HG02884 (cell line): ENCODE data around the gene RTBDN.
"Not testable (repeated sequence)": the region's sequence is repeated elsewhere in the genome, so short reads cannot be mapped to it uniquely, and the experiment has no call there.

Experiments used
- ATAC-seq: cut with Tn5 transposase; IDR thresholded peaks from one replicate; pipeline ENCODE4 v1.9.1; 2021; ENCODE audit warnings: mild to moderate bottlenecking, moderate library complexity; ENCODE audit not compliant: unreplicated experiment

Gene RTBDN

DNA sequence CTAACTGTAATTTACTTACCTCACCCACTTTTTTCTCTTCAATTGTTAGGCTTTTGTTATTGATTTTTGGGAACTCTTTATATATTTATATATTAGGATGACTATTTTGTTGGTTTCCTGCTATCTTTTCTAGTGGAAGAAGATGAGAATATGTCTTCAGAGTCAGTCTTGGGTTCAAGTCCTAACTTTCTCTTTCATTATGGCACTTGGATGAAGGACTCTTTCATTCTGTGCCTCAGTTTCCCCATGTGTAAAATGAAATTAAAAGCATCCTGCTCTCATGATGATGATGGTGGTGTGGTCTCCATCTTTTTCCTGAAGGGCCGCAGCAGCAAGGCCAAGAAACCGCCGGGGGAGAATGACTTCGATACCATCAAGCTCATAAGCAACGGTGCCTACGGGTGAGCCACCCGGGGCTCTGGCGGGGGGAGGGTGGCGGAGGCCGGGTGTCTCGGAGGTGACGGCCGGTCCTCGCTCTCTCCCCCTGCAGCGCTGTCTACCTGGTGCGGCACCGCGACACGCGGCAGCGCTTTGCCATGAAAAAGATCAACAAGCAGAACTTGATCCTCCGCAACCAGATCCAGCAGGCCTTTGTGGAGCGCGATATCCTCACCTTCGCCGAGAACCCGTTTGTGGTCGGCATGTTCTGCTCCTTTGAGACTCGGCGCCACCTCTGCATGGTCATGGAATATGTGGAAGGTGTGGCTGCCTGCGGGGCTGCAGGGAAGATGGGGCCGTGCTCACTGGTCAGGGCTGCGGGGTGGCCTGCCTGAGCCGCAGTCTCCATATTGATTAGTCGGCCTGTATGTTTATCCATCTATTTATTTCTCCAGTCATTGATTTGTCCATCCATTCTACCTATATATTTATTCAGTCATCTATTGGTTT, 23.9 kb upstream of the RTBDN start:
- ATAC-seq = no peak

DNA sequence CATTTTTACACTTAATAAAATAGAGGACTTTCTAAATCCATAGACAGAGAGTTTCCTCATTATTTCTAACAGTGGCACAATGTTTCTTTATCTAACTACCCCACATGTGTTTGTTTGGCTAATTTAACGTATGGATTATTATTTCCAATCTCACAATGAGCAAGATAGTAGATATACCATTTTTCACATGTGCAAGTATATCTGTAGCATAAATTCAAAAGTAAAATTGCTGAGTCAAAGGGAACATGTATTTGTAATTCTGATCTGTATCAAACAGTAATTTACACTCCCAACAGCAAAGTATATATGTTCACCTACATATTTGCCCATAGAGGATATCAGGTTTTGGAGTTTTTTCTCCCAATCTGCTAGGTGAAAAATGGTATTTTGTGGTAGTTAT, 22.3 kb upstream of the RTBDN start:
- ATAC-seq = no peak

DNA sequence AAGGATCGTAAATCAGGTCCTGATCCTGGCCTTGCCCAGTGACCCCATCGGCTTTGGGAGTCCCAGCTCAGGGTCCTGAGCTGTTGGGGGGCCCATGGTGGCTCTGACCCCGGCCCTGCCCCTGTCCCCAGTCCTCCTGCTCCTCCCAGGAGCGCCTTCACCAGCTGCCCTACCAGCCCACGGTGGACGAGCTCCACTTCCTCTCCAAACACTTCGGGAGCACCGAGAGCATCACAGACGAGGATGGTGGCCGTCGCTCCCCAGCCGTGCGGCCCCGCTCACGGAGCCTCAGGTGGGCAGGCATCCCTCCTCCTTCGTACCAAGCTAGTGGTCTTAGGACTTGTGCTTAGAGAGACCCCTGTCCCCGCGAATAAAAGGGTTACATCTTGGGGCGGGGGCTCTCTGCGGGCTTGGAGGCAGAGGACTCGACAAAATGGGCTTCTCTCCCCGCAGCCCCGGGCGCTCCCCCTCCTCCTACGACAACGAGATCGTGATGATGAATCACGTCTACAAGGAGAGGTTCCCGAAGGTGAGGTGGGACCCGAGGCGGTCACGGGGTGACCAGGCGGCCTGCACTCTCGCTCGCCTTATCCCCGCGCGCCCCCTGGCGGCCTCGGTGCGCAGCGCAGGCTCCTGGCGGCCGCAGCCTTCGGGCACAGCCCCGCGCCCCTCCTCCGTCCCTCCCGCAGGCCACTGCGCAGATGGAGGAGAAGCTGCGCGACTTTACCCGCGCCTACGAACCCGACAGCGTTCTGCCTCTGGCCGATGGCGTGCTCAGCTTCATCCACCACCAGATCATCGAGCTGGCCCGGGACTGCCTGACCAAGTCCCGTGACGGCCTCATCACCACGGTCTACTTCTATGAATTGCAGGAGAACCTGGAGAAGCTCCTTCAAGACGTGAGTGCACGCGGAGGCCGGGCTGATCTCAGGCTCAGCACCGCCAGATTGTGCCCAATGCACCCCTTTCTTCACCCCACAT, 13.1 kb upstream of the RTBDN start:
- no peak for ATAC-seq

DNA sequence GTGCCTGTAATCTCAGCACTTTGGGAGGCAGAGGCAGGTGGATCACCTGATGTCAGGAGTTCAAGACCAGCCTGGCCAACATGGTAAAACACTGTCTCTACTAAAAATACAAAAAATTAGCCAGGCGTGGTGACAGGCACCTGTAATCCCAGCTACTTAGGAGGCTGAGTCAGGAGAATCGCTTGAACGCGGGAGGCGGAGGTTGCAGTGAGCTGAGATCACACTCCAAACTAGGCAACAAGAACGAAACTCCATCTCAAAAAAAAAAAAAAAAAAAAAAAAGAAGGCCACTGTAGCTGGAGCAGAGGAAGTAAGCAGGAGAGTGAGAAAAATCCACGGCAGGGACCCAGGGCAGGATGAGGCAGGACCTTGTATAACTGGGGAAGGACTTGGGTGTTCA, 12.2 kb upstream of the RTBDN start:
- not testable (repeated sequence) for ATAC-seq

DNA sequence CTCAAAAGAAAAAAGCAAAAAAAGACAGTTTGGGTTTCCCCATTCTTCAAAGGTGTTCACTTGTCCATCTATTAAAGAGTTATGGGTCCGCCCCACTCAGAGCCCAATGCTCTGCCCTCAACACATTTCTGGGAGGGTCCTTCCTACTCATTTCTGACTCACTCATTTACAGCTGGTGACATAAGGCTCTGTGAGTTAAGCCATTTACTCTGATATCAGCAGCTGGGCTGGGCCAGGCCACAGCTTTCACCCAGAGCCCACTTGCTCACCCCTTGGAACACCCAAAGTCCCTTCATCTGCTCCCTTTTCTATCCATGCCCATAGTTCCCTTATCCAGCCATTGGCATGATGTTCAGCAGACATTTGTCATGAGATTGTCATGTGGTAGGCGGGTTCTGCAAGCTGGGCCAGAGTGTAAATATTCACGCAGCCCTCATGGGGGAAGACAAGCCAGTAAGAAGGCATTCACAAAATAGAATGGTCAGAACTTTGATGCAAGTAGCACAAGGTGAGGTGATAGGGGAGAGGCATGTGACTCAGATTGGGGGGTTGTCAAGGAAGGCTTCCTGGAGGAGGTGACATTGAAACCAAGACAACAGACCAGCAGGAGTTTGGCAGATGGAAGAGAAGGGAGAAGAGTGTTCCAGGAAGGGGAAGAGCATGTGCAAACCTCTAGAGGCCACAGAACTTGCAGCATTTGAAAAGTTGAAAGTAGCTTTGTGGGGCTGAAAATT, 9.8 kb upstream of the RTBDN start:
- no peak for ATAC-seq

DNA sequence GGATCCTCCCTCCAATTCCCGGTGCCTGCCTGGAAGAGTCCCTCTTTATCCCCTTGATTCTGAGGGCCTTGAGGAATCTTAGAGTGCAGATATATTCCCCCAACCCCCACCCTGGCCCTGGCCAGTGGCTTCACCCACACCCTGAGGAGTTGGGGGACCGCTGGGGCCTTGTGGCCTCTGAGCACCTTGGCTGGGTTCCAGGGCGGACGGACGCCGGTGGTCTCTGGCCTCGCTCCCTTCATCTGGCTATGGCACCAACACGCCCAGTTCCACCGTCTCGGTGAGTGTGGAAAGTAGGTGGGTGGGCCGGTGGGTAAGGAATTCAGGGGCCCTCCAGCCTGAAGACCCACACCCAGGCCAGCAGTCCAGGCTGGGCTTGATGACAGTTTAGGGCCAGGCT, 8.9 kb upstream of the RTBDN start:
- ATAC-seq = no peak

DNA sequence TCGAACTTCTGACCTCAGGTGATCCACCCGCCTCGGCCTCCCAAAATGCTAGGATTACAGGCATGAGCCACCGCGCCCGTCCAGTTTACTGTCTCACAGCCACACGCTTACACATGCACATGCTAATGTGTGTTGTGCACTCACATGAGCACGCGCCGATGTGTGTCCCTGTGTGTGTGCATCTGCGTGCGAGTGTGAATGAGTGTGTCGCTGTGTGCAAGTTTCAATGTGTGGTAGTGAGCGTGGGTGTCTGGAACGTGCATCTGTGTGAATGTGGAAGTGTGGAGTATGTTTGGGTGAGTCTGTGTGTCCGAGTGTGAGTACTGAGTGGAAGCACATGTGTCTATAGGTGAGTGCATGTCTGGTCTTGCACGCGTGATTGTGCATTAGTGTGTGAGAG, 8.1 kb upstream of the RTBDN start:
- no peak for ATAC-seq

DNA sequence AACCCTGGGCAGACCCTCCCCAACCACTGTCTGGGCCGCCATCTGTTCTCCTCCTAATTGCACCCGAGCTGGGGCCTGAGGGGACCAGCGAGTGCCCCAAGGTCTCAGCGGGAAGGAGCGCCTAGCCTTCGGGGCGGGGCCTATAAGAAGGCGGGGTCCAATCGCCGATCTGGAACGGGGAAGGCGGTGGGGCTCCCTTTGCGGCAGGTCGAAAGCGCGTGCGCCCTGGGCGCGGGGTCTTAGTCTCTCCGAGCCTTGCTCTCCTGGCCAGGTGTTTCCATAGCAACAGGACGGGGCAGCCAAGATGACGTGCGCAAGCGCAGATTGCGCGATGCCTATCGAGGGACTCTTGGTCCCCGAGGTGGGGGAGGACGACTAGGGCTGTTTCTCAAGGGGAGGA, 6.7 kb upstream of the RTBDN start:
- ATAC-seq = no peak

DNA sequence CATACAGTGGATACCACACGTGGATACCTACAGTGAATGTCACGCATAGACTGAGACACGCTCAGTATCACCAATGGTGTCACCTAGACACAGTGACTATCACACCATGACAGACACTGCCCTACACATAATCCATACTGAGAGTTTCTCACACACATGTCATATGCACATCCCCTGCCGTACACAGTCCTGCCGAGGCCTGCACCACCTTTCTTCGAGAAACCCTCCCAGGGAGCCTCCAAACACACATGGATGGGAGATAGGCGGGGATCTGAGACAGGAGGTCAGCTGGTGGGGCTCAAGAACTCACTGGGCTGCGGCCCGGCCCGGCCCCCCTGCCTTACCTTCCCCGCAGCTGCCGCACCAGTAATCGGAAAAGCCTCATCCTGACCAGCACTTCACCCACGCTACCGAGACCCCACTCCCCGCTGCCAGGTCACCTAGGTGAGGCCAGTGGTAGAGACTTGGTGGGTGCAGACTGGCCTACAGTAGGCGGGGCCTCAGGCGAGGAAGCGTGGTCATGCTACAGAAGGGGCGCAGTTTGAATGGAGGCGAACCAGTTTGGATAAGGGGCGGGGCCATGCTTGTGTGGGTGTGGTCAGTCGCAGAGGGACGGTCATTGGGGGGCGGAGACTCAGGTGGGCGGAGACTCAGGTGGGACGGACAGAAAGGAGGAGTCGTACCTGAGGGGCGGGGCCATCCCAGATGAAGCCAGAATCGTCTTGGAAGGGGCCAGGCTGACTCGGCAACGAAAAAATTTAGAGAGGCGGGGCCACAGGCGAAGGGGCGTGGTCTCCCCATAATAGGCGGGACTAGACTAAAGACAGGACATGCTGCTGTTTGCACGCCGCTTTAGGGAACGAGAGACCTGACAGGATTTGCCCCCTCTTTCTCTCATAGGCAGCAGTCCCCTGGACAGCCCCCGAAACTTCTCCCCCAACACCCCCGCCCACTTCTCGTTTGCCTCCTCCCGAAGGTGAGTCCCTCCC, 6.0 kb upstream of the RTBDN start:
- ATAC-seq = no peak

DNA sequence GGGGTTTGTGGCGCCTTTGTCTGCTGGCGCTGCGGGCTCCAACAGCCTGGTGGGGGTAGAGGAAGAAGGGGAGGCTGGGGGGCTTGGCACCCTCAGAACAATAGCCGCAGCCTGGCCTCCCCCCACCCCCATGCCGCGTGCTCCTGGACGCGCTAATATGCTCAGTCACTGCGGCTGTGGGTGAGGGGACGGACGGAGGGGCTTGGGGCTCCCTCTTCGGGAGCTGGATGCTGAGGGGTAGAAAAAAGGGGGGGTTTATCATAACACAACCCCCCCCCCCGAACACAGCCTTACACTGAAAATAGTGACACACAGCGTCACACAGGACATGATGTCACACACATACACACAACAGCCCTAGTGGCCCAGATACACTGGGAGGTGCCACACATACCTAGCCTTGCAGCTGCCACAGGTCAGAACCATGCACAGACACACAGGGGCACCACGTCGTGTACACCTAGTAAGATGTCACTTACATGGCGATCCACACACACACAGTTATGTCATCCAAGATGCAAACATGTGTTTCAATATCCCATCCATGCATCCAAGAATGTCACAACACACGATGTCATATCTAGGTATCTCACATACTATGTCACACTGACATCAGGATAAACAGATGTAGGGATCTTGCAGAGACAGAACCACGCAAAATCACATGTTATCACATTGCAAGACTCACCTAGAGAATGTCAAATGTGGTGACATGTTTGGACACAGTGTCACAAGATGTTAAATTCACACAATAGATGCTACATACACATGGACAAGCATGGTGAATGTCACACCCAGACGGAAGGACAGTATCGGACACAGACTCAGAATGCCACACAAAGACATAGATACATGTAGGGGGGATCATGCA, 4.7 kb upstream of the RTBDN start:
- no peak for ATAC-seq

DNA sequence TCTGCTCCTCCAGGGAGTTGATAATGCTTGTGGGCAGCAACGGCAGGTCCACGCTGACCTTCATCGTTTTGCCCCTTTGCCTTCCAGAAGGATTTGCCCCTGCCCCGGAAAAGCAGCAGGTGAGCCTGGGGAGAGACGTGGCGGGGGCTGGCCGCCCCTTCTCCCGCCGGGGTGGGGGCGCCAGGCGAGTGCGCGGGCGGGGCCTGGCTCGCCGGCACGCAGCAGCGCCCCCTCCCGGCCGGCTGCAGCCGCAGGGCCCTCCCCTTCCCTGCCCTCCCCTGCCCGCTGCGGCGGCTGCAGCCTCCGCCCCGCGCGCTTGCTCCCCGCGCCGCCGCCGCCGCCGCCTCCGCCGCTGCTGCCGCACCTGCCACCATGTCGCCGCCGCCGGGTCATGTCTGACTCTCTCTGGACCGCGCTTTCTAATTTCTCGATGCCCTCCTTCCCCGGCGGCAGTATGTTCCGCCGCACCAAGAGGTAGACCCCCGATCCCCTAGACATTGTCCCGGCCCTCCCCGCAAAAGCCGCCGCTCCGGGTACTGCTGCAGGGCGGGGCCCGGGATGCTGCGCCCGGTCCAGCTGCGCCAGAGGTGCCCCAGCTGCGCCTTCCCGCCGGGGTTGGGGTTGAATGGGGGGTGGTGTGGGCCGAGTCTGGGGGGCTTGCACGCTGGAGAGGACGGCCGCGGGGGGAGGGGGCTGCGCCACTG, 4.0 kb upstream of the RTBDN start, which contains the start of gene MAST1:
Gene MAST1, plus strand, starts transcription at position 334 of the 704 bp plus-strand sequence. Its CDS starts 58 bp downstream, at position 392.
- no peak for ATAC-seq

DNA sequence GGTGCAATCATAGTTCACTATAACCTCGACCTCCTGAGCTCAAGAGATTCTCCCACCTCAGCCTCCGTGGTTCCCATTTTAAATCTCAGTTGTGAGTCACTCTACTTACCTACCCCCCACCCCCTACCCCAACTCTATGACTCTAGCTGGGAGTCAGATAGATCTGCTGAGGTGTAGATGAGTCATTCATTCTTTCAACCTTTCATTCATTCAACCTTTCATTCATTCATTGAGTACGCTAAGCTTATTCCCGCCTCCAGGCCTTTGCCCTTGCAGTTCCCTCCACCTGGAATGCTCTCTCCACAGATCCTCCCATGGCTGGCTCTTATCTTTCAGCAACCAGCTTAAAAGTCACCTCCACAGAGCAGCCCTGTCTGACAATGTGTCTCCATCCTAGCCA, 2.8 kb upstream of the RTBDN start:
- no peak for ATAC-seq

DNA sequence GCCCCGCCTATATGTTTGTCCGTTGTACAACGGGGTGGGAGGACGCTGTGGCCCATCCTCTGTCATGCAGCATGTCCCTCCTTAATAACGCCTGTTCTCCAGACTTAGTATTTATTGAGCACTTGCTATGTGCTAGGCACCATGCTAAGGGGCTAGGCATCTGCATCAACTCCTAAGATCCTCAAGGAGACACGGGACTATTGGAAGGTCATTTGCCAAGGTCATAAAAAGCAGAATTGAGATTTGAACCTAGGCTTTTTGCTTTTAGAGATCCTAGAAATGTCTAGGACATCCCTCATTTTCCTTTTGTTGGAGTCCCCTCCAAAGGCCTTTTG, 2.1 kb upstream of the RTBDN start:
- ATAC-seq = no peak

DNA sequence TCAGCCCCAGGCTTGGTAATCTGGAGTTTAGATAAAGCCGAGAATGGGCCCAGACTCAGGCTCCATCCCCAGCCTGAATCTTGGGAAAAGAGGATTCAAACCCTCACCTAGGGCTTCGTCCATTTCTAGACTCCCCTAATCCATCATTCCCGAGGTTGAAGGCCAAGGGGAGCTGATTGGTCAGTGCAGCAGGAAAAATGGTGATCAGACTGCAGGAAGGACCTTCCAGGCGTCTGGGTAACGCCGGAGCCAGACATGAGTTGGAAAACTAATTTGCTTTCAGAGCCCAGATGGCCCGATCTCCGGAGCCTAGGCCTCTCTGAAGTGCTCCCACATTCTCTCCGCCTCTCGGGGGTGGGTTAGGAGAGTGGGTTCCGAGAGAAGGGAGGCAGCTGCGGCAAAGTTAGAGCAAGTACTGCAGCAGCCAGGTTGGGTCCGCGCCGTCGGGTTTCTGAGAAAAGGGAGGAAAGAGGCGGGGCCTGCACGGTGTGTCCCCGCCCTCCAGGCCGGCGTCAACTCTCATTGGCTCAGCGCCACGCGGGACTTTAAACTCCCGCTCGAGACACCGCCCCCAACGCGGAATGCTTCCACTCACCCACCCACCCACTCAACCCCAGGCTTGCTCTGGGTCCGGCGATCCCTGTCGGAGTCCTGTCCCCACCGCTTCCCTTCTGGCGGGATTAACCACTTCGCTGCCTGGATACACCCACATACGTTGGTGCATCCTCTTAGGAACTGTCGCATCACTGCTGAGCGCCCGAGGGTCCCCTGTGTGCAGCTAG, 788 bp upstream of the RTBDN start:
- no peak for ATAC-seq

DNA sequence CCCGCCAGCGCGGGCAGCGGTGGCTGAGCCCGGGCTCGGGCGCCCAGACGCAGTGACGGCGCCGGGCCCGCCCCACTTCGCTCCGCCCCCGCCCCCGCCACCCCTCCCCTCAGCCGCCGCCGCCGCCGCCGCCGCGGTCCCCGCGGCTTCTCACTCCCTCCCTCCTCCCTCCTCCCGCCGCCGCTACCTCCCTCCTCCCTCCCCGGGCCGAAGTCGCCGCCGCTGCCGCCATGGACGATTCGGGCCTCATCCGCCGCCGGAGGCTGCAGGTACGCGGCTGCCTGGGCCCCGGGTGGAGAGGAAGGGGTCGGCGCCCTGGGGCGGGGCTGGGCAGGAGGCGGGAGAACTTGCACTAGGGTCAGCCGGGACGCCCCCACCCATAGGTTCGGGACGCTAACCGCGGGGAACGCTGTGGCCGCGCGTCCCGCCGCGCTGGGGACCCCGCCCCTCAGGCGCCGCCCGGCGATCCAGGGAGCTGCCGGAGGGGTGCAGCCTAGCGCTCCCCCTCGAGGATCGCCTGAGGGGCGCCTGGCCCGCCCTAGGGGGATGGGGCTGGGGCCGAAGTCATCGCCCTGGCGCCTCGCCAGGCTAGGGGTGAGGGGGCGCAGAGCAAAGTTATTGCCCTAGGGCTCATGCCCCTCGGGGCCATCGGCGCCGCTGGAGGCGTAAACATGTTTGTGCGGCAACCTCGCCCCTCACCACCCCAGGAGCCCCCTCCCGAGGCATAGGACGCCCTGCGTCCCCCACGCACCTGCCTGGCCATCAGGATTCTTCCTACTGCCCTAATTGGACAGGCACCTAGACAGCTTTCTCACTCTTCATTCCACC, 427 bp downstream of the RTBDN start:
- ATAC-seq = no peak

DNA sequence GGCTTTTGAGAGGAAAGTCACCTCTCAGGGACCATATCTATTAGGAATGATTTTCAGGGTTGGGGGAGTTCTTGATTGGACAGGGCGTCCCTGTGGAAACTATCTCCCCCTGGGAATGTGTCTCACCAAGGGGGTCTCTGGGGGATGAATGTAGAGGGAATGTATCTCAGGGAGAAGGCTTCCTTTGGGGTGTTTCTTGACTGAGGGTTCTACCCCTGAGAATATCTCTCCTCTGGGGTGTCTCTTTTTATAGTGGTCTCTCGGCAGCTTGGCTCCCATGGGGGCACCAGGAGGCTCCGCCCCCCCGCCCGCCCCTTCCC, 1.0 kb downstream of the RTBDN start:
- ATAC-seq = no peak

DNA sequence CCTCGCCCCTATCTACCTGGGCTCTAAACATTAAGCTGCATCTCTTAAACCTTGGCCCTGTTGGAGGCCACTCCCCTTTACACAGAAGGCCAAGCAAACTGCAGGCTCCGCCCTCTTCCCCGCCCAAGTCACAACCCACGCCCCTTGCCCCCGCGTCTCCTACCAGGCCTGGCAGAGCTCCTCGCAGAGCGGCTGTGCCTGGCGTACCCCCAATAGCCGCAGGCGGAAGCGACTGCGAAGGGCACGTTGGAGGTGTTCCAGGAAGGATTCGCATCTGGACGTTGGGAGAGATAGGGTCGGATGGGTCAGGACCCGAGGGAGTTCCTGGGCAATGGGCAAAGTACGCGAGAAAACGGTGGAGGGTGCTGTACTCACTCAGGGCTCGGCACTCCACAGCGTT, 5.9 kb downstream of the RTBDN start:
- no peak for ATAC-seq
